CD8-positive, alpha-beta memory T cell (primary cell): Measurements from ENCODE around the gene MYPN. TPM values are rescaled to one million over a fixed set of nuclear protein-coding genes. Genes with fewer than 3 reads are reported as not detected.

Experiments
- CTCF ChIA-PET: fragments of 350-600 bp; sonication (Branson Sonifier 250); formaldehyde crosslinking; loops from one replicate; lab custom pipeline; 2021; ENCODE audit warnings: antibody characterized with exemption; lab: Charles Lee
- POLR2A ChIA-PET: fragments of 350-600 bp; sonication (Branson Sonifier 250); formaldehyde crosslinking; loops from one replicate; lab custom pipeline; 2021; ENCODE audit warnings: antibody characterized with exemption; lab: Charles Lee
- DNase-seq, 5 donors: peaks; one replicate each; pipeline versions ENCODE4 v3.0.0 to v3.0.0-alpha.2; 2020 to 2022; ENCODE audit warnings: mixed read lengths in 1 of 5
- H3K27ac ChIP-seq: one replicate; pipeline ENCODE4 v1.7.0; 2013; ENCODE audit warnings: low read depth, mild to moderate bottlenecking, low read length, moderate library complexity
- H3K27me3 ChIP-seq: 2 replicates; pipeline ENCODE4 v1.7.0; 2013; ENCODE audit warnings: low read length, mild to moderate bottlenecking; ENCODE audit not compliant: insufficient read depth, poor library complexity, severe bottlenecking
- H3K36me3 ChIP-seq: 2 replicates; pipeline ENCODE4 v1.7.0; 2013; ENCODE audit warnings: mild to moderate bottlenecking, low read length, moderate library complexity; ENCODE audit not compliant: insufficient read depth
- H3K4me1 ChIP-seq: 2 replicates; pipeline ENCODE4 v1.7.0; 2013; ENCODE audit warnings: mild to moderate bottlenecking, low read length, moderate library complexity; ENCODE audit not compliant: insufficient read depth
- H3K4me3 ChIP-seq: 2 replicates; pipeline ENCODE4 v1.7.0; 2013; ENCODE audit warnings: mild to moderate bottlenecking, low read length
- H3K9me3 ChIP-seq: 2 replicates; pipeline ENCODE4 v1.7.0; 2013; ENCODE audit warnings: mild to moderate bottlenecking, low read length
- H3K27ac Mint-ChIP-seq, 8 donors: one replicate each; pipeline ENCODE4 v1.8.0; 2020 to 2021; ENCODE audit warnings: mixed read lengths in 8 of 8, mild to moderate bottlenecking in 6 of 8, inconsistent platforms in 3 of 8, moderate library complexity in 3 of 8
- H3K27me3 Mint-ChIP-seq, 2 donors: one replicate each; pipeline ENCODE4 v1.8.0; 2020 to 2021; ENCODE audit warnings: mixed read lengths in 2 of 2, mild to moderate bottlenecking in 1 of 2, moderate library complexity in 1 of 2
- H3K36me3 Mint-ChIP-seq, 3 donors: one replicate each; pipeline ENCODE4 v1.8.0; 2020 to 2021; ENCODE audit warnings: mixed read lengths in 3 of 3, inconsistent platforms in 1 of 3, mild to moderate bottlenecking in 1 of 3
- H3K4me1 Mint-ChIP-seq, 3 donors: one replicate each; pipeline ENCODE4 v1.8.0; 2020 to 2021; ENCODE audit warnings: mixed read lengths in 3 of 3, inconsistent platforms in 1 of 3, mild to moderate bottlenecking in 1 of 3
- H3K4me3 Mint-ChIP-seq, 7 donors: one replicate each; pipeline ENCODE4 v1.8.0; 2020 to 2021; ENCODE audit warnings: mixed read lengths in 7 of 7, mild to moderate bottlenecking in 6 of 7, moderate library complexity in 4 of 7, inconsistent platforms in 2 of 7
- H3K9me3 Mint-ChIP-seq, 5 donors: one replicate each; pipeline ENCODE4 v1.8.0; 2020 to 2022; ENCODE audit warnings: mixed read lengths in 5 of 5, mild to moderate bottlenecking in 3 of 5, moderate library complexity in 2 of 5, inconsistent platforms in 1 of 5
- polyA plus RNA-seq: library from polyadenylated mRNA; unstranded; fragments of 300-500 nt; fragmentation: Illumina TruSeq; gene quantifications from one replicate; pipeline ENCODE4 v1.2.3, GENCODE V29; 2021
- total RNA-seq, 2 experiments: library from RNA; stranded (reverse); gene quantifications; one replicate each; pipeline ENCODE4 v1.2.3, GENCODE V29; 2021

MYPN gene
- total and polyA plus RNA-seq, 3 experiments from 2014 or later = not detected

- Histone ChIP-seq H3K36me3 (no peaks in the 10 kb centered on the region), H3K27me3 (peaks cover 4% of the 10 kb centered on the region), H3K4me3 (no peak overlapping the region), H3K4me1 (no peaks in the 10 kb centered on the region), H3K9me3 (no peaks in the 10 kb centered on the region), H3K27ac (no peak overlapping the region)
- H3K36me3 Mint-ChIP-seq = no peaks in the 10 kb centered on the region
- H3K9me3 Mint-ChIP-seq = no peaks in the 10 kb centered on the region
- DNase-seq = no peak
- peaks cover 18 to 30% of the 10 kb centered on the region in 2 donors for H3K27me3 Mint-ChIP-seq
- ChIA-PET CTCF (no interaction called here), POLR2A (no interaction called here)
- no peaks in the 10 kb centered on the region for H3K4me1 Mint-ChIP-seq
- H3K4me3 Mint-ChIP-seq = no peak overlapping the region
- no peak overlapping the region for H3K27ac Mint-ChIP-seq
These were observed 99.2 kb downstream of the MYPN start for GRCh38 chr10:68208424-68209042.

- CTCF ChIA-PET = no interaction called here
- no peaks in the 10 kb centered on the region for H3K4me1 Mint-ChIP-seq
These were observed 102.4 kb downstream of the MYPN start for GRCh38 chr10:68211669-68212068.

DNA sequence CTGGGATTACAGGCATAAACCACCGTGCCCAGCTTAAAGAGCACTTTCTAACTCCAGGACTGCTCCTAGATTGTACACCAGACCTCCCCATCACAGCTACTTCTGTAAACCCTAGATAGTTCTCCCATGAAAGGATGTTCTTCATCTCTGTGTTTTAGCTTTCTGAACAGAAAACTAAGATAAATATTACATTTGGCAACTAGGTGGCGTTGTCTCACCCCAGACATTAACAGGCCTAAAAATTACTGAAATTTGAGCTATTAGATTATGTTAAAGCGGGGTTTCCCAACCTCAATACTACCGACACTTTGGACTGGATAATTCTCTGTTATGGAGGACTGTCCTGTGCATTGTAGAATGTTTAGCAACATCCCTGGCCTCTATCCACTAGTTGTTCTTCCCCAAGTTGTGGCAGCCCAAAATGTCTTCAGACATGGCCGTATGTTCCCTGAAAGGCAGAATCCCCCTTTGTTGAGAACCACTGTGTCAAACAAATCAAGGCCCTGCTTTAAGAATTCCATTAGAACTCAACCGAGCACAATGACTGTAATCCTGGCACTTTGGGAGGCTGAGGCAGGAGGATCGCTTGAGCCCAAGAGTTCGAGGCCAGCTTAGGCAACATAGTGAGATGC is 103.5 kb downstream of the MYPN start:
- Histone ChIP-seq H3K27me3 (no peaks in the 10 kb centered on the region), H3K36me3 (no peaks in the 10 kb centered on the region), H3K9me3 (no peaks in the 10 kb centered on the region), H3K4me1 (no peaks in the 10 kb centered on the region), H3K27ac (no peak overlapping the region), H3K4me3 (no peak overlapping the region)
- no peaks in the 10 kb centered on the region for H3K4me1 Mint-ChIP-seq
- peaks cover 8 to 12% of the 10 kb centered on the region in 2 donors for H3K27me3 Mint-ChIP-seq
- no peak overlapping the region for H3K4me3 Mint-ChIP-seq
- DNase-seq = peak in 1 of 5 donors; percentile 18
- no peak overlapping the region for H3K27ac Mint-ChIP-seq
- H3K9me3 Mint-ChIP-seq = no peaks in the 10 kb centered on the region
- no peaks in the 10 kb centered on the region for H3K36me3 Mint-ChIP-seq
- POLR2A ChIA-PET = no interaction called here
- CTCF ChIA-PET = interaction anchor here (1.1 to 1.4 kb wide), 10 partner anchors 8 to 357 kb away, joined by 3 to 8 read pairs (median 4); no protein-coding TSS in a partner anchor

More at GRCh38 chr10:68211669-68212068, 102.4 kb downstream of the MYPN start:
- no peak overlapping the region for H3K27ac ChIP-seq
- H3K27me3 Mint-ChIP-seq = peaks cover 8 to 13% of the 10 kb centered on the region in 2 donors
- H3K4me3 Mint-ChIP-seq = no peak overlapping the region
- H3K4me1 ChIP-seq = no peaks in the 10 kb centered on the region
- POLR2A ChIA-PET = no interaction called here
- H3K9me3 ChIP-seq = no peaks in the 10 kb centered on the region
- H3K27me3 ChIP-seq = no peaks in the 10 kb centered on the region
- H3K9me3 Mint-ChIP-seq = no peaks in the 10 kb centered on the region
- H3K36me3 Mint-ChIP-seq = no peaks in the 10 kb centered on the region
- H3K4me3 ChIP-seq = no peak overlapping the region
- DNase-seq = no peak
- no peaks in the 10 kb centered on the region for H3K36me3 ChIP-seq
- no peak overlapping the region for H3K27ac Mint-ChIP-seq

DNA sequence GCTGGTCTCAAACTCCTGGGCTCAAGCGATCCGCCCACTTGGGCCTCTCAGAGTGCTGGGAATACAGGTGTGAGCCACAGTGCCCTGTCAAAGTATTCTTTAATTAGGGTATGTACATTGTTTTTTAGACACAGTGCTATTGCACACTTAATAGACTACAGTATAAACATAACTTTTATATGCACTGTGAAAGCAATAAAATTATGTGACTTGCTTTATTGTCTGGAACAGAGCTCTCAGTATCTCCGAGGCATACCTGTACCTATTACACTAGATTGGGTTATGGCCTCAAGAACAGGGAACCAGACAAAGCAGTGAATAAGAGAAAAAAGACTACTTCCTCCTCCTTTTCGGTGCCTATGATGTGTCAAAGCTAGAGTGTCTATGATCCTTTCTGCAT is 109.5 kb downstream of the MYPN start:
- Histone ChIP-seq H3K36me3 (no peaks in the 10 kb centered on the region), H3K9me3 (no peaks in the 10 kb centered on the region), H3K27ac (no peak overlapping the region), H3K4me1 (no peaks in the 10 kb centered on the region), H3K27me3 (no peaks in the 10 kb centered on the region), H3K4me3 (no peak overlapping the region)
- H3K27me3 Mint-ChIP-seq = peaks cover 2 to 4% of the 10 kb centered on the region in 2 donors
- H3K36me3 Mint-ChIP-seq = no peaks in the 10 kb centered on the region
- H3K9me3 Mint-ChIP-seq = no peaks in the 10 kb centered on the region
- ChIA-PET POLR2A (no interaction called here), CTCF (no interaction called here)
- no peaks in the 10 kb centered on the region for H3K4me1 Mint-ChIP-seq
- H3K4me3 Mint-ChIP-seq = no peak overlapping the region
- no peak for DNase-seq
- H3K27ac Mint-ChIP-seq = no peak overlapping the region

DNA sequence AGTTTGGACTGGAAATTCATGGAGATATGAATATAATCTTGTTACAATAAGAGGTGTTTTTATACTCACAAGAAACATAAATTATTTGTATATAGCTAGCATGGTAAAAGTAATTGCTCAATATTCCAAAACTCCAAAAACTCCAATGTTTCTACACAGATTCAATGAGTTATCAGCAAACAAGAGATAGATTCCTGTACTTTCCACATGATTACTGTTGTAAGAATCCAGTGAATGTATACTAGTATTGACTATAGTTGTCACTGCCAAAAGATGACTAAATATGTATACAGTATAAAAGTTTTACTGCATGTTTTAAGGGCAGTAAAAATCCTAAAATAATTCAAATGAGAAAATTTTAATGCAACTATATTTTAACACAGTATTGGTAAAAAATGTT is 111.9 kb downstream of the MYPN start:
- Mint-ChIP-seq H3K27ac (no peak overlapping the region), H3K4me3 (no peak overlapping the region), H3K36me3 (no peaks in the 10 kb centered on the region), H3K9me3 (no peaks in the 10 kb centered on the region), H3K4me1 (no peaks in the 10 kb centered on the region), H3K27me3 (peaks cover 2 to 9% of the 10 kb centered on the region in 2 donors)
- ChIA-PET POLR2A (no interaction called here), CTCF (no interaction called here)
- Histone ChIP-seq H3K36me3 (no peaks in the 10 kb centered on the region), H3K4me3 (no peak overlapping the region), H3K27me3 (no peaks in the 10 kb centered on the region), H3K9me3 (no peaks in the 10 kb centered on the region), H3K4me1 (no peaks in the 10 kb centered on the region), H3K27ac (no peak overlapping the region)
- no peak for DNase-seq

DNA sequence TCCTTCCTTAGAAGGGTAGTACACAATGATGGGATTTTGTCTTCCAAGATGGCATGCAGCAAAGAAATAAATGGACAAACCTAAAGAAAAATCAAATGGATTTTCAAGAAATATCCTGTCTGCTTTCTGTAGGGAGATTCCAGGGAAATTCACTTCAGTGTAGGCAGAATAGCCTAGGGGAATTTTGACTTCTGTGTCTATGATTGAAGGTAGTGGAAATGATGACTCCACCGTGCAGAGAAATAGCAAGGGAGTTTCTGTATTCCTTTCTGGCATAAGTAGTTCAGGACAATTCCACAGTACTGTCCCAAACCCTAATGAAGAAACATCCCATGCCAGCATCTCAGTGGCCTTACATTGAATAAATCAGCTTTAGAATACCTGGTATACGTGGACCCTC is 113.1 kb downstream of the MYPN start:
- Histone ChIP-seq H3K27ac (no peak overlapping the region), H3K36me3 (no peaks in the 10 kb centered on the region), H3K4me1 (no peaks in the 10 kb centered on the region), H3K27me3 (no peaks in the 10 kb centered on the region), H3K4me3 (no peak overlapping the region), H3K9me3 (no peaks in the 10 kb centered on the region)
- no peak overlapping the region for H3K4me3 Mint-ChIP-seq
- POLR2A ChIA-PET = no interaction called here
- H3K27ac Mint-ChIP-seq = no peak overlapping the region
- H3K9me3 Mint-ChIP-seq = no peaks in the 10 kb centered on the region
- no peaks in the 10 kb centered on the region for H3K4me1 Mint-ChIP-seq
- DNase-seq = no peak
- peaks cover 4 to 13% of the 10 kb centered on the region in 2 donors for H3K27me3 Mint-ChIP-seq
- CTCF ChIA-PET = no interaction called here
- no peaks in the 10 kb centered on the region for H3K36me3 Mint-ChIP-seq

DNA sequence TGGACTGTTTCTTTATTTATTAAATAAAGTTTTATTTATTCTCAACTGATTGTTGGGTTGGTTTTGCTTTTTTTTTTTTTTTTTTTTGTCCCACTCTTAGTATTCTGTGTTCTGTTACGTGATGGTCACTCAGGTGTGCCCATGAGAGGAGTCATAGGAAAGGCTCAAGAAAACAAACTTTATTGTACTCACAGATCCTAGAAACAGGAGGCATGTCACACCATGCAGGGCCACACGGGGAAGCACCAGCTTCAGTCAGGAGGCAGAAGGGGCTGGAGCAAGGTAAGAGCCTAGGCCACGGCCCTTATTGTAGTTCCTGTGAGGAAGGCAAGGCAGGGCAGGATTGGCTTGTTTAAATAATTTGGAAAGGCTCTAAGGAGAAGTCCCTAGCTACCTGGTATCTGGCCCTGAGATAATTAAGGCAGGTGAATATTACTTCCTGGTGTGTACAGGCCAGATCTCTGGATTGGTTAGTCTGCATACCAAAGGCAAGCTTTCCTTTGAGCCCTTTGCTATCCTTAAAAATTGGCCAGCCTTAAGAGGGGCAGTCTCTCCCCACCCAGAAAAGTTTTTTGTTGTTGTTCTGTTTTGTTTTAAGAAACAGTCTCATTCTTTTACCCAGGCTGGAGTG is 114.4 kb downstream of the MYPN start:
- Mint-ChIP-seq H3K27ac (no peak overlapping the region), H3K27me3 (peaks cover 5 to 22% of the 10 kb centered on the region in 2 donors), H3K4me1 (no peaks in the 10 kb centered on the region), H3K9me3 (no peaks in the 10 kb centered on the region), H3K4me3 (no peak overlapping the region), H3K36me3 (no peaks in the 10 kb centered on the region)
- no peaks in the 10 kb centered on the region for H3K27me3 ChIP-seq
- no peak for DNase-seq
- H3K27ac ChIP-seq = no peak overlapping the region
- no peaks in the 10 kb centered on the region for H3K9me3 ChIP-seq
- ChIA-PET CTCF (interaction anchor here (1.1 kb wide), 1 partner anchor 125 kb away, joined by 4 read pairs; no protein-coding TSS in a partner anchor), POLR2A (no interaction called here)
- no peaks in the 10 kb centered on the region for H3K36me3 ChIP-seq
- H3K4me3 ChIP-seq = no peak overlapping the region
- no peaks in the 10 kb centered on the region for H3K4me1 ChIP-seq

DNA sequence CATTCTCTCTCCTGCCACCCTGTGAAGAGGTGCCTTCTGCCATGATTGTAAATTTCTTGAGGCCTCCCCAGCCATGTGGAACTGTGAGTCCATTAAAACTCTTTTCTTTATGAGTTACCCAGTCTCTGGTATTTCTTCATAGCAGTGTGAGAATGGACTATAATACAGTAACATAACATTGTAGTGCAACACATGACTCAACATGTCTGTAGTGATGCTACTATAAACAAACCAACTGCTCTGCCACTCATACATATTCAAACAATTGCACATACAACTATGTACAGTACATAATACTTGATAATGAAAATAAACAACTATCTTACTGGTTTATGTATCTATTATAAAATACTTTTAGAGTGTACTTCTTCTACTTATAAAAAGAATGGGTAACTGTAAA is 115.5 kb downstream of the MYPN start:
- Histone ChIP-seq H3K9me3 (no peaks in the 10 kb centered on the region), H3K4me1 (no peaks in the 10 kb centered on the region), H3K27me3 (peaks cover 4% of the 10 kb centered on the region), H3K4me3 (no peak overlapping the region), H3K27ac (no peak overlapping the region), H3K36me3 (no peaks in the 10 kb centered on the region)
- no peaks in the 10 kb centered on the region for H3K36me3 Mint-ChIP-seq
- no peaks in the 10 kb centered on the region for H3K9me3 Mint-ChIP-seq
- no peaks in the 10 kb centered on the region for H3K4me1 Mint-ChIP-seq
- H3K27me3 Mint-ChIP-seq = peaks cover 7 to 32% of the 10 kb centered on the region in 2 donors
- ChIA-PET CTCF (no interaction called here), POLR2A (no interaction called here)
- H3K4me3 Mint-ChIP-seq = no peak overlapping the region
- DNase-seq = no peak
- H3K27ac Mint-ChIP-seq = peak overlapping the region in 1 of 8 donors; percentile 38
